HepG2 (cell line): ENCODE measurements around the gene AXIN1. TPM values are rescaled to one million over a fixed set of nuclear protein-coding genes. Genes with fewer than 3 reads are reported as not detected.
A peak's percentile ranks its signal among the peaks of the same experiment; 100 is the strongest.

Experiments used
- CEBPB ChIP-seq: IDR thresholded peaks from 2 replicates; pipeline ENCODE4 v1.6.1; 2011; ENCODE audit warnings: low read depth, low read length, improper control_type of control experiment, borderline replicate concordance
- HDAC6 ChIP-seq: fragments of 200-600 bp; sonication (generic); IDR thresholded peaks from 2 replicates; pipeline ENCODE4 v1.7.0; 2017; ENCODE audit warnings: mild to moderate bottlenecking, antibody characterized with exemption, low read length, low read depth
- MED1 ChIP-seq: sonication (generic); formaldehyde crosslinking; IDR thresholded peaks from 2 replicates; pipeline ENCODE4 v1.4.0; 2020; ENCODE audit warnings: missing genetic modification reagents
- MYC ChIP-seq: sonication (generic); formaldehyde crosslinking; IDR thresholded peaks from 2 replicates; pipeline ENCODE4 v1.9.0; 2021; ENCODE audit warnings: missing genetic modification reagents, borderline replicate concordance
- RARG ChIP-seq: sonication (generic); formaldehyde crosslinking; IDR thresholded peaks from 2 replicates; pipeline ENCODE4 v1.4.0; 2020; ENCODE audit warnings: low read depth, mild to moderate bottlenecking, missing genetic modification reagents
- RFXAP ChIP-seq: sonication (generic); formaldehyde crosslinking; IDR thresholded peaks from 2 replicates; pipeline ENCODE4 v1.4.0; 2020; ENCODE audit warnings: missing genetic modification reagents, borderline replicate concordance
- SP5 ChIP-seq: IDR thresholded peaks from 2 replicates; pipeline ENCODE4 v1.6.1; 2016; ENCODE audit warnings: low read depth, borderline replicate concordance
- SYNCRIP ChIP-seq: fragments of 200-400 bp; formaldehyde crosslinking; IDR thresholded peaks from 2 replicates; pipeline ENCODE4 v1.6.1; 2018; ENCODE audit warnings: mild to moderate bottlenecking, low read depth, low read length; ENCODE audit not compliant: insufficient read depth
- ZNF577 ChIP-seq: sonication (generic); formaldehyde crosslinking; IDR thresholded peaks from 2 replicates; pipeline ENCODE4 v1.4.0; 2020; ENCODE audit warnings: mild to moderate bottlenecking, low read depth, missing genetic modification reagents, borderline replicate concordance
- ZNF7 ChIP-seq: IDR thresholded peaks from 2 replicates; pipeline ENCODE4 v1.6.1; 2016; ENCODE audit warnings: missing biosample characterization, missing genetic modification reagents
- ZSCAN20 ChIP-seq: sonication (generic); formaldehyde crosslinking; IDR thresholded peaks from 2 replicates; pipeline ENCODE4 v1.4.0; 2020; ENCODE audit warnings: missing genetic modification reagents, mild to moderate bottlenecking, borderline replicate concordance
- polyA plus RNA-seq, 8 experiments: library from polyadenylated mRNA; depleted of rRNA in 3 of 8; stranded (reverse) in 7 of 8; unstranded in 1 of 8; fragments of >200 nt; fragmentation: Illumina TruSeq in 4 of 8; extraction: Trizol in 4 of 8; gene quantifications; 2 replicates each; pipeline versions ENCODE4 v1.2.1 to v1.2.3, GENCODE V29; 2011 to 2016; ENCODE audit warnings: low read depth in 4 of 8, missing spikeins in 1 of 8, mixed read lengths in 1 of 8; ENCODE audit not compliant: insufficient read depth in 1 of 8
- total RNA-seq, 5 experiments: library from RNA; depleted of rRNA; stranded (reverse); fragments of >200 nt; fragmentation: Illumina TruSeq; extraction: Trizol; gene quantifications; 2 replicates each; pipeline ENCODE4 v1.2.3, GENCODE V29; 2016; ENCODE audit warnings: low read depth in 1 of 5
- TF ChIP-seq, protein P1 (sequence below): sonication (generic); formaldehyde crosslinking; IDR thresholded peaks from 2 replicates; pipeline ENCODE4; 2020; ENCODE audit warnings: missing genetic modification reagents, mild to moderate bottlenecking, borderline replicate concordance
- TF ChIP-seq, protein P2 (sequence below): sonication (generic); formaldehyde crosslinking; IDR thresholded peaks from 2 replicates; pipeline ENCODE4 v1.5.1; 2020; ENCODE audit warnings: mild to moderate bottlenecking, moderate library complexity, missing genetic modification reagents
- TF ChIP-seq, protein P3 (sequence below): sonication (generic); formaldehyde crosslinking; IDR thresholded peaks from 2 replicates; pipeline ENCODE4 v1.4.0; 2020; ENCODE audit warnings: low read depth, mild to moderate bottlenecking, missing genetic modification reagents
- TF ChIP-seq, protein P4 (sequence below): sonication (generic); formaldehyde crosslinking; IDR thresholded peaks from 2 replicates; pipeline ENCODE4 v1.8.0; 2022; ENCODE audit warnings: missing genetic modification reagents, low read depth, mild to moderate bottlenecking, borderline replicate concordance
- TF ChIP-seq, protein P5 (sequence below): sonication (generic); formaldehyde crosslinking; IDR thresholded peaks from 2 replicates; pipeline ENCODE4 v1.8.1; 2023; ENCODE audit warnings: mild to moderate bottlenecking, missing genetic modification reagents, borderline replicate concordance
- TF ChIP-seq, protein P6 (sequence below): sonication (generic); formaldehyde crosslinking; IDR thresholded peaks from 2 replicates; pipeline ENCODE4 v1.8.0; 2022; ENCODE audit warnings: missing genetic modification reagents, mild to moderate bottlenecking, borderline replicate concordance

Gene AXIN1
- total and polyA plus RNA-seq, 2 of the 13 experiments (the other 11 are each of a cell fraction or from before 2014, with no cell fraction given), result 24.0 to 26.0 TPM

DNA sequence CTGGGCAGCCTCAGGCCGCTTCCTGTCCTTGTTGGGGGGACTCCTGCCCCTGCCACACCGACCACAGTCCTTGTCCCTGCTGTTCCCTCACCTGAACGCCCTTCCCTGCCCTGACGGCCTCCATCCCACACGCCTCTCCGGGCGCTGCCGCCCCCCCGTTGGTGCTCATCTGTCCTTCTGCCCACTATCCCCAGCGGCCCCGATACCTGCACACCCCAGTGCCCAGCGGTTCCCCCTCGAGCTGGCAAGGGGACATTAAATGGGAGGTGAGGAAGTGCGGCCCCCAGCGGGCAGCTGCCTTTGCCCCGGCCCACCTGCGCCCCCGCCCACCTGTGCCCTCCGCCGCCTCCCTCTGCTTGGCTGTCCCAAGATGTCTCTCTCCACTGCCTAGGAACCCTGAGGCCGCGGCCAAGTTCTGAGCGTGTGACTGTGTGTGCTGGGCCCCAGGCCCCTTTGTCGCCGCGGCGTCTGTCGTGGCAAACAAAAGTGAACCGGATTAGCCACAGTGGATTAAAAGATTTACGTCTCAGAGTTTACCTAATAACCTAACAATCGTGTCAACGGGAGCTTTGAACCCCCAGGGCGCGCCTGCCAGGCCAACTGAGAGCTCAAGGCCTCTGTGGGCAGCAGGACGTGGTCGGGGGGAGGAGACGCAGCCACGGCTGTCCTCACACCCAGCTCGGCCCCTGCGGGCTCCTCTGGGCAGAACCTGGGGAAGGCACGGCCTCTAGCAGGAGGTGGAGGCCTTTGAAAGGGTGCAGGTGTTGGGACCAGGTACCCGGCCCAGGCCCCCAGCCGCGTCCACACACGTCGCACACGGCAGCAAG is 7.6 kb upstream of the AXIN1 start (continued):
- TF ChIP-seq, protein P1, sequence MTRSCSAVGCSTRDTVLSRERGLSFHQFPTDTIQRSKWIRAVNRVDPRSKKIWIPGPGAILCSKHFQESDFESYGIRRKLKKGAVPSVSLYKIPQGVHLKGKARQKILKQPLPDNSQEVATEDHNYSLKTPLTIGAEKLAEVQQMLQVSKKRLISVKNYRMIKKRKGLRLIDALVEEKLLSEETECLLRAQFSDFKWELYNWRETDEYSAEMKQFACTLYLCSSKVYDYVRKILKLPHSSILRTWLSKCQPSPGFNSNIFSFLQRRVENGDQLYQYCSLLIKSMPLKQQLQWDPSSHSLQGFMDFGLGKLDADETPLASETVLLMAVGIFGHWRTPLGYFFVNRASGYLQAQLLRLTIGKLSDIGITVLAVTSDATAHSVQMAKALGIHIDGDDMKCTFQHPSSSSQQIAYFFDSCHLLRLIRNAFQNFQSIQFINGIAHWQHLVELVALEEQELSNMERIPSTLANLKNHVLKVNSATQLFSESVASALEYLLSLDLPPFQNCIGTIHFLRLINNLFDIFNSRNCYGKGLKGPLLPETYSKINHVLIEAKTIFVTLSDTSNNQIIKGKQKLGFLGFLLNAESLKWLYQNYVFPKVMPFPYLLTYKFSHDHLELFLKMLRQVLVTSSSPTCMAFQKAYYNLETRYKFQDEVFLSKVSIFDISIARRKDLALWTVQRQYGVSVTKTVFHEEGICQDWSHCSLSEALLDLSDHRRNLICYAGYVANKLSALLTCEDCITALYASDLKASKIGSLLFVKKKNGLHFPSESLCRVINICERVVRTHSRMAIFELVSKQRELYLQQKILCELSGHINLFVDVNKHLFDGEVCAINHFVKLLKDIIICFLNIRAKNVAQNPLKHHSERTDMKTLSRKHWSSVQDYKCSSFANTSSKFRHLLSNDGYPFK (CRISPR knock-in tag), result no peak
- TF ChIP-seq RARG (CRISPR knock-in tag), result no peak
- TF ChIP-seq ZNF7 (CRISPR knock-in tag), result no peak
- no peak for TF ChIP-seq CEBPB
- TF ChIP-seq, protein P2, sequence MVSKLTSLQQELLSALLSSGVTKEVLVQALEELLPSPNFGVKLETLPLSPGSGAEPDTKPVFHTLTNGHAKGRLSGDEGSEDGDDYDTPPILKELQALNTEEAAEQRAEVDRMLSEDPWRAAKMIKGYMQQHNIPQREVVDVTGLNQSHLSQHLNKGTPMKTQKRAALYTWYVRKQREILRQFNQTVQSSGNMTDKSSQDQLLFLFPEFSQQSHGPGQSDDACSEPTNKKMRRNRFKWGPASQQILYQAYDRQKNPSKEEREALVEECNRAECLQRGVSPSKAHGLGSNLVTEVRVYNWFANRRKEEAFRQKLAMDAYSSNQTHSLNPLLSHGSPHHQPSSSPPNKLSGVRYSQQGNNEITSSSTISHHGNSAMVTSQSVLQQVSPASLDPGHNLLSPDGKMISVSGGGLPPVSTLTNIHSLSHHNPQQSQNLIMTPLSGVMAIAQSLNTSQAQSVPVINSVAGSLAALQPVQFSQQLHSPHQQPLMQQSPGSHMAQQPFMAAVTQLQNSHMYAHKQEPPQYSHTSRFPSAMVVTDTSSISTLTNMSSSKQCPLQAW, result peak; percentile 71; the same call in 1 of the 2 replicates
- no peak for TF ChIP-seq ZNF577 (CRISPR knock-in tag)
- TF ChIP-seq, protein P3, sequence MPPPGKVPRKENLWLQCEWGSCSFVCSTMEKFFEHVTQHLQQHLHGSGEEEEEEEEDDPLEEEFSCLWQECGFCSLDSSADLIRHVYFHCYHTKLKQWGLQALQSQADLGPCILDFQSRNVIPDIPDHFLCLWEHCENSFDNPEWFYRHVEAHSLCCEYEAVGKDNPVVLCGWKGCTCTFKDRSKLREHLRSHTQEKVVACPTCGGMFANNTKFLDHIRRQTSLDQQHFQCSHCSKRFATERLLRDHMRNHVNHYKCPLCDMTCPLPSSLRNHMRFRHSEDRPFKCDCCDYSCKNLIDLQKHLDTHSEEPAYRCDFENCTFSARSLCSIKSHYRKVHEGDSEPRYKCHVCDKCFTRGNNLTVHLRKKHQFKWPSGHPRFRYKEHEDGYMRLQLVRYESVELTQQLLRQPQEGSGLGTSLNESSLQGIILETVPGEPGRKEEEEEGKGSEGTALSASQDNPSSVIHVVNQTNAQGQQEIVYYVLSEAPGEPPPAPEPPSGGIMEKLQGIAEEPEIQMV (CRISPR knock-in tag), result no peak
- peak; percentile 92 for TF ChIP-seq MED1
- no peak for TF ChIP-seq HDAC6
- TF ChIP-seq SYNCRIP, result no peak
- TF ChIP-seq, protein P4, sequence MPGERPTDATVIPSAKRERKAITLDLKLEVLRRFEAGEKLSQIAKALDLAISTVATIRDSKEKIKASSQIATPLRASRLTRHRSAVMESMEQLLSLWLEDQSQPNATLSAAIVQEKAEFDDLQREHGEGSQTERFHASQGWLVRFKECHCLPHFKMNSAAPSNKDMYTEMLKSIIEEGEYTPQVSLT (CRISPR knock-in tag), result no peak
- TF ChIP-seq, protein P5, sequence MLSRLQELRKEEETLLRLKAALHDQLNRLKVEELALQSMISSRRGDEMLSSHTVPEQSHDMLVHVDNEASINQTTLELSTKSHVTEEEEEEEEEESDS (CRISPR knock-in tag), result no peak
- TF ChIP-seq ZSCAN20 (CRISPR knock-in tag), result peak; percentile 81; the same call in 1 of the 2 replicates
- no peak for TF ChIP-seq MYC (CRISPR knock-in tag)
- TF ChIP-seq, protein P6, sequence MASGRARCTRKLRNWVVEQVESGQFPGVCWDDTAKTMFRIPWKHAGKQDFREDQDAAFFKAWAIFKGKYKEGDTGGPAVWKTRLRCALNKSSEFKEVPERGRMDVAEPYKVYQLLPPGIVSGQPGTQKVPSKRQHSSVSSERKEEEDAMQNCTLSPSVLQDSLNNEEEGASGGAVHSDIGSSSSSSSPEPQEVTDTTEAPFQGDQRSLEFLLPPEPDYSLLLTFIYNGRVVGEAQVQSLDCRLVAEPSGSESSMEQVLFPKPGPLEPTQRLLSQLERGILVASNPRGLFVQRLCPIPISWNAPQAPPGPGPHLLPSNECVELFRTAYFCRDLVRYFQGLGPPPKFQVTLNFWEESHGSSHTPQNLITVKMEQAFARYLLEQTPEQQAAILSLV (CRISPR knock-in tag), result no peak; the same call in 1 of the 2 replicates
- TF ChIP-seq SP5 (CRISPR knock-in tag), result 0 out of 2 replicates have a peak, but pooled peaks have one; percentile 11
- TF ChIP-seq RFXAP (CRISPR knock-in tag), result no peak
